Frontal cortex (tissue), 4 donors: ENCODE data around the gene C2orf69. TPM values are rescaled to one million over a fixed set of nuclear protein-coding genes. Genes with fewer than 3 reads are reported as not detected.

ENCODE experiments used
- DNase-seq, 2 donors: peaks; one replicate each; pipeline ENCODE4 v3.0.0; 2012; ENCODE audit warnings: low spot score in 2 of 2
- FAIRE-seq: peaks from 2 replicates; lab custom pipeline; 2012; peaks lifted over from hg19 to GRCh38; lab: Jason Lieb, UNC
- total RNA-seq: library from RNA; depleted of rRNA; stranded (reverse); fragments of >200 nt; gene quantifications from one replicate; pipeline ENCODE4 v1.2.3, GENCODE V29; 2014
- donor health status: control.
- donor health status: control.
- donor health status: control.

Gene C2orf69
- total RNA-seq, result 35.5 TPM

- FAIRE-seq (no peak), DNase-seq (peak; percentile 93 to 95)
Measured at GRCh38 chr2:199911052-199911876, at the start of gene C2orf69. Gene C2orf69 (plus strand): TSS chr2:199911293. CDS start chr2:199911439, 146 bp downstream.

GRCh38 chr2:199862788-199863187, 48.3 kb upstream of the C2orf69 start:
- DNase-seq, result no peak
- no peak for FAIRE-seq

- FAIRE-seq (no peak), DNase-seq (no peak)
Measured at GRCh38 chr2:199865905-199866304, 45.2 kb upstream of the C2orf69 start.

GRCh38 chr2:199868431-199869226, 42.5 kb upstream of the C2orf69 start:
- FAIRE-seq (no peak), DNase-seq (no peak)

- DNase-seq (no peak), FAIRE-seq (no peak)
Measured at GRCh38 chr2:199869227-199869541, 41.9 kb upstream of the C2orf69 start.

- no peak for FAIRE-seq
- no peak for DNase-seq
Measured at GRCh38 chr2:199869653-199870052, 41.4 kb upstream of the C2orf69 start.

GRCh38 chr2:199870581-199870980, 40.5 kb upstream of the C2orf69 start:
- FAIRE-seq, result no peak

GRCh38 chr2:199874209-199874608, 36.9 kb upstream of the C2orf69 start:
- FAIRE-seq (no peak), DNase-seq (no peak)

More at GRCh38 chr2:199870581-199870980, 40.5 kb upstream of the C2orf69 start:
- no peak for DNase-seq

- FAIRE-seq (no peak), DNase-seq (no peak)
Measured at GRCh38 chr2:199875400-199875799, 35.7 kb upstream of the C2orf69 start.

- FAIRE-seq (no peak), DNase-seq (no peak)
Measured at GRCh38 chr2:199882667-199883066, 28.4 kb upstream of the C2orf69 start.

- DNase-seq (no peak), FAIRE-seq (no peak)
Measured at GRCh38 chr2:199883474-199884212, 27.4 kb upstream of the C2orf69 start.

GRCh38 chr2:199895406-199895805, 15.7 kb upstream of the C2orf69 start:
- FAIRE-seq (no peak), DNase-seq (no peak)

- FAIRE-seq, result no peak
- no peak for DNase-seq
Measured at GRCh38 chr2:199896617-199897016, 14.5 kb upstream of the C2orf69 start.

- FAIRE-seq, result no peak
- DNase-seq, result no peak
Measured at GRCh38 chr2:199901942-199902341, 9.2 kb upstream of the C2orf69 start.

- FAIRE-seq, result no peak
- DNase-seq, result no peak
Measured at GRCh38 chr2:199902486-199903110, 8.5 kb upstream of the C2orf69 start.

- FAIRE-seq (no peak), DNase-seq (no peak)
Measured at GRCh38 chr2:199903111-199903510, 8.0 kb upstream of the C2orf69 start.

- no peak for DNase-seq
- FAIRE-seq, result no peak
Measured at GRCh38 chr2:199907008-199907714, 3.9 kb upstream of the C2orf69 start.

GRCh38 chr2:199910338-199911051, 598 bp upstream of the C2orf69 start:
- no peak for FAIRE-seq

GRCh38 chr2:199911877-199912161, 726 bp downstream of the C2orf69 start:
- no peak for FAIRE-seq
- no peak for DNase-seq

More at GRCh38 chr2:199910338-199911051, 598 bp upstream of the C2orf69 start:
- no peak for DNase-seq
